ENCODE data around the gene COPS8. TPM values are rescaled to one million over a fixed set of nuclear protein-coding genes. Genes with fewer than 3 reads are reported as not detected.

Gene COPS8
- total RNA-seq, 1 donor from 2014 or later: 46.9 TPM

DNA sequence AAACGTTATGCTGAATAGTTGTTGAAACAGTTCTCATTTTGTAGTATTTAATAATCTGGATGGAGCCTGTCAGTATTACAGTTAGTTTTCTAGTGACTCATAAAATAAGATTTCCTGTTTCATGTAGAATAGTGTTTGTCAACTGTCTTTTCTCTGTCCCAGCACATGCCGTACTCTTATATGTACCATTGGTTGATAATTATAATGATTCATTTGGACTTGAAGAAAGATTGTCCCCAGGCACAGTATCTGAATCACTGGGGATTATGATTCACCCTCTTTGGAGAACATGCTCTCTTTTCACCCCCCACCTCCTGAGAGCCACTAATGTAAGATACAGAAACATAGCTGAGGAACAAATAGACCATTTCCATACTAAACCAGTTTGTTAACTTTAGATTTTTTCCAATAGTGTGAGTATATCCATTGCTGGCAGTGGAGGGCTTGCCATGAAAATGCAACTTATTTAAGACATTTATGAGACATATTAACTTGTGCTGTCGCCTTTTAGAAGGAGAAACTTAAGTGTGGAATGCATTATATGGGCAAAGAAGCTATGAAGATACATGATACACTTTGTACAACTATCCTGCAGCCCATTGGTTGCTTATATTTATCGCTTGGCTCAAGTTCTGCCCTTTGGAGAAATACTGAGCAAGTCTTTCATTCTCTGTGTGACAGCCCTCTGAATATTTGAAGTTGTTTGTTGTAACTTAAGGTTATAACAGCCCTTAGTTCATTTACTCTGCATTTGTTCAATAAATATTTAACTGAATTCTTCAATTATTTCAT, 12.4 kb downstream of the COPS8 start:
- peak overlapping the region; percentile 52 for H3K27ac ChIP-seq
- TF ChIP-seq, protein P1, sequence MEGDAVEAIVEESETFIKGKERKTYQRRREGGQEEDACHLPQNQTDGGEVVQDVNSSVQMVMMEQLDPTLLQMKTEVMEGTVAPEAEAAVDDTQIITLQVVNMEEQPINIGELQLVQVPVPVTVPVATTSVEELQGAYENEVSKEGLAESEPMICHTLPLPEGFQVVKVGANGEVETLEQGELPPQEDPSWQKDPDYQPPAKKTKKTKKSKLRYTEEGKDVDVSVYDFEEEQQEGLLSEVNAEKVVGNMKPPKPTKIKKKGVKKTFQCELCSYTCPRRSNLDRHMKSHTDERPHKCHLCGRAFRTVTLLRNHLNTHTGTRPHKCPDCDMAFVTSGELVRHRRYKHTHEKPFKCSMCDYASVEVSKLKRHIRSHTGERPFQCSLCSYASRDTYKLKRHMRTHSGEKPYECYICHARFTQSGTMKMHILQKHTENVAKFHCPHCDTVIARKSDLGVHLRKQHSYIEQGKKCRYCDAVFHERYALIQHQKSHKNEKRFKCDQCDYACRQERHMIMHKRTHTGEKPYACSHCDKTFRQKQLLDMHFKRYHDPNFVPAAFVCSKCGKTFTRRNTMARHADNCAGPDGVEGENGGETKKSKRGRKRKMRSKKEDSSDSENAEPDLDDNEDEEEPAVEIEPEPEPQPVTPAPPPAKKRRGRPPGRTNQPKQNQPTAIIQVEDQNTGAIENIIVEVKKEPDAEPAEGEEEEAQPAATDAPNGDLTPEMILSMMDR (IDR thresholded peaks at IDR 0.05): no peak
- TF ChIP-seq POLR2A (IDR thresholded peaks at IDR 0.05): no peak
- TF ChIP-seq POLR2AphosphoS5 (IDR thresholded peaks at IDR 0.05; ENCODE audit: insufficient read depth in 1 of 2, low read depth in 1 of 2): peak in 1 of 2 donors; percentile 81
- H3K36me3 ChIP-seq: peaks cover 0 to 48% of the 10 kb centered on the region in 2 donors
- no peak overlapping the region for H3K4me3 ChIP-seq
- peaks cover 8% of the 10 kb centered on the region for H3K4me1 ChIP-seq
- no peak for DNase-seq (ENCODE audit: extremely low spot score in 2 of 2)
- intact Hi-C loops (cut with DNase I): no loop called here
- H3K27me3 ChIP-seq: no peaks in the 10 kb centered on the region
- H3K9me3 ChIP-seq: no peaks in the 10 kb centered on the region

- no peak for TF ChIP-seq POLR2A (IDR thresholded peaks at IDR 0.05)
- TF ChIP-seq POLR2AphosphoS5 (IDR thresholded peaks at IDR 0.05; ENCODE audit: insufficient read depth in 1 of 2, low read depth in 1 of 2): no peak
- TF ChIP-seq, protein P1 (IDR thresholded peaks at IDR 0.05): no peak
- DNase-seq (ENCODE audit: extremely low spot score in 2 of 2): no peak
- intact Hi-C loops (cut with DNase I): no loop called here
- Histone ChIP-seq H3K4me3 (no peak overlapping the region), H3K36me3 (peaks cover 0 to 37% of the 10 kb centered on the region in 2 donors), H3K27me3 (no peaks in the 10 kb centered on the region), H3K9me3 (no peaks in the 10 kb centered on the region), H3K4me1 (no peaks in the 10 kb centered on the region), H3K27ac (no peak overlapping the region)
Observed at GRCh38 chr2:237099804-237100203, 14.1 kb downstream of the COPS8 start.

- no peak for DNase-seq (ENCODE audit: extremely low spot score in 2 of 2)
- intact Hi-C loops (cut with DNase I): no loop called here
- H3K36me3 ChIP-seq: peaks cover 0 to 33% of the 10 kb centered on the region in 2 donors
- H3K4me3 ChIP-seq: no peak overlapping the region
- H3K4me1 ChIP-seq: no peaks in the 10 kb centered on the region
- TF ChIP-seq, protein P1 (IDR thresholded peaks at IDR 0.05): no peak
- TF ChIP-seq POLR2A (IDR thresholded peaks at IDR 0.05) (no peak), POLR2AphosphoS5 (IDR thresholded peaks at IDR 0.05; ENCODE audit: insufficient read depth in 1 of 2, low read depth in 1 of 2) (no peak)
- no peaks in the 10 kb centered on the region for H3K27me3 ChIP-seq
- no peaks in the 10 kb centered on the region for H3K9me3 ChIP-seq
- no peak overlapping the region for H3K27ac ChIP-seq
Observed at GRCh38 chr2:237101118-237101979, 15.7 kb downstream of the COPS8 start.

- no peak overlapping the region for H3K27ac ChIP-seq
- no peak for TF ChIP-seq POLR2A (IDR thresholded peaks at IDR 0.05)
- TF ChIP-seq, protein P1 (IDR thresholded peaks at IDR 0.05): no peak
- no peak for TF ChIP-seq POLR2AphosphoS5 (IDR thresholded peaks at IDR 0.05; ENCODE audit: insufficient read depth in 1 of 2, low read depth in 1 of 2)
- H3K4me1 ChIP-seq: no peaks in the 10 kb centered on the region
- H3K4me3 ChIP-seq: no peak overlapping the region
- no peaks in the 10 kb centered on the region for H3K9me3 ChIP-seq
- H3K27me3 ChIP-seq: no peaks in the 10 kb centered on the region
- H3K36me3 ChIP-seq: peaks cover 0 to 31% of the 10 kb centered on the region in 2 donors
- intact Hi-C loops (cut with DNase I): no loop called here
- DNase-seq (ENCODE audit: extremely low spot score in 2 of 2): no peak
Observed at GRCh38 chr2:237102428-237102827, 16.7 kb downstream of the COPS8 start.
